Measurements from ENCODE around the gene DPF1.

- no peak for TF ChIP-seq REST (IDR thresholded peaks at IDR 0.05; ENCODE audit: insufficient read depth in 1 of 2, low read depth in 2 of 2, low read length in 1 of 2)
- TF ChIP-seq POLR2AphosphoS5 (IDR thresholded peaks at IDR 0.05; ENCODE audit: low read depth, low read length) = no peak
- no peak for TF ChIP-seq CTCF (IDR thresholded peaks at IDR 0.05)
- TF ChIP-seq SIN3A (IDR thresholded peaks at IDR 0.05; ENCODE audit: borderline replicate concordance, insufficient read depth, low read depth, low read length) = no peak
Measured at GRCh38 chr19:38262585-38263268, 38.7 kb upstream of the DPF1 start.

Data from Panc1 (cell line).